HG03378 (cell line): Measurements from ENCODE around the gene ITGA1.

Experiments used
- ATAC-seq: cut with Tn5 transposase; IDR thresholded peaks from one replicate; pipeline ENCODE4 v1.9.1; 2021; ENCODE audit warnings: mild to moderate bottlenecking, moderate library complexity; ENCODE audit not compliant: unreplicated experiment

Gene ITGA1

DNA sequence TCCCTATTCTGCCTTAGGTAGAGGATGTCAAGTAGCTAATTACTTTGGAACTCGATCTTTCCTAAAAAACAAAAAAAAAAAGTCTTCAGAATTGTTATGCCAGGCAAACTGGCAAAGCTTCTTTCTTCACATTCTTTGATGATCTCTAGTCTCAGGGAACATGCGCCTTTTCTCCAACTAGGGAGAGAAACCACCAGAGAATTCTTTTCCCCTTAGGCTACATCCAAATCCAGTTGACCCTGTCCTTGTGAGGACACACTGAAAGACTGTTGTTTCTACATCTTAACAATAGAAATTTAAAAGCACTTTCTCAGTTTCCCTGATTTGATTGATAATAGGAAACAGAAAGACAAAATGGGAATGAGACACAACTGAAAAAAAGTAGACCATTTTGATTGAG lies 106.7 kb downstream of the ITGA1 start:
- ATAC-seq, result no peak

DNA sequence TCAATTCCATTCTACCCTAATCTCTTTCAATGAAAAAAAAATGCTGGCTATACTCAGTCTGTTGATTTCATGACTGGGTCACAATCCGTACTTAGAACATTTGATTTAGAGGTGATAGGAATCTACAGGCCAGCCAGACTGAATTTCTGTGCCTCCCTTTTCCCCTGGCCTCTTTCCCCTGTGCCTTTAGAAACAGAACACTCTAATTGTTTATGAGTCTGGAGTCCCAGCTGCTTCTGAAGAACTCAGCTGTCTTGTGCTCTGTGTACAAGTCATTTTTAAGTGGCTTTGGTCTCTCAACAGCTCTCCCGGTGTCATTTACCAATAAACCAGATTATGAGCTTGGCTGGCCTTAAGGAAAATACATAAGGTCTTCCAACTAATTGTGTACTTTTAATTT lies 107.4 kb downstream of the ITGA1 start:
- ATAC-seq, result no peak

DNA sequence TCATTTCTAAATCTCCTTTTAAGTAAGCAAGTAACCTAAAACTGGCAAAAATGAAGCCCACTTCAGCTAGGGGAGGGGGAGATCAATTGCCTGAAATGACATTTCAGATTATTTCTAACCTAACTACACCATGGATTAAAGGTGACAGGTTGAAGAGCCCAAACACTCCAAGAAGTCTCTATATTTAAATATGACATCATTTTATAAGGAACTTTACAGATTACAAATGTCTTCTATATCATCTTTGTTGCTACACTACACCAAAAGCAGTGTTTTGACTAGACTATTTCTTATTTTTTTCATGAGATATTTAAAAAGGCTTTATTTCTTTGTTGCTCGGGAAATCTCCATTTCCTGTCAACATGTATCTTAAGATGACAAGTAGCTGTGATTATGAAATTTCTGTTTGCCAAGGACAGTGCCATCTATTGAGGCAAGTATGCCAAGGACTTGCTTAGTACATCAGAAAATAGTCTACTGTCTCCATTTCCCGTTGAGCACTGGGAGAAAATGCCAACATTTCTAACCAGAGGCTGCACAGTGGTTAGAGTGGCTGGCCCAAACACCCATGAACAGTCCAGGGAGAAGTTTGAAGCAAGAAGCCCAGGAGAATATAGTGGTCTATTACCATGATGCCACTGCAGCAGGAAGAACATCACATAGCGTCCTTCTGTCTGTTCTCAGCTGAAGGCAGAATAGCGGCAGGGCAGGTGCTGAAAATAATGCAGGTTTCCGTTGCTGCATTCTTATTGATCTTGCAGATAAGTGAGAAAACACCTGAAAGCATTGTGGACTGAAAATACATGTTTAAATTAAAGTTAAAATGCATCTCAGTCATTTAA lies 108.1 kb downstream of the ITGA1 start:
- ATAC-seq, result no peak

DNA sequence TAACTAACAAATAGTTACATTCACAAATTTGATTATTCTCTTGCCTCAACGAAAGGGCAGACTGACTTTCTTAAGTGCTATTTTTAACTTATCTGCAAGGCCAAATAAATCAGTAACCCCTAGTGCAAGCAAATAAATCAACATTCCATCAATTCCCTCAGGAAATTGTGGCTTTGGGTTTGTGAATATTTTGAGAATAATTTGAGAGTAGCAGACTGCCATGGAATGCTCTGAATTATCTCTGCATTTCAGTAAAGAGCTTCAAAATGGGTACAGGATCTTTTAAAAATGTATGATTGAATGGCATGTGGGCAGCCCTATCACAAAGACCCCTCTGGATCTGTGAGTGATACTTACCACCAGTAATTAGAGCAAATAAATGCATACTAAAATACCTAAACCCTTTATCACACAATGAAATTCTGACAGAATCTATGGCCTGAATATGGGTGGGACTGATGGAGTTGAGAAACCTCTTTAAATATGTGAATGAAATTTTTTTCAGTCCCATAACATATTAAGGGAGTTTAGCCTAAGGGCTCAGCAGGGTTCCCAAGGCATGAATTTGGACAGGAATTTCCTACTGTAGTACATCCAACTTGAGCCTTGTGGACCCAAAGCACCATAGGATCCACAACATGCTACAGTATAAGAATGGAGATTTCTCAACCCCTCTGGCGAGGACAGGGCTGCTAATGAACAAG lies 109.0 kb downstream of the ITGA1 start:
- ATAC-seq, result no peak

DNA sequence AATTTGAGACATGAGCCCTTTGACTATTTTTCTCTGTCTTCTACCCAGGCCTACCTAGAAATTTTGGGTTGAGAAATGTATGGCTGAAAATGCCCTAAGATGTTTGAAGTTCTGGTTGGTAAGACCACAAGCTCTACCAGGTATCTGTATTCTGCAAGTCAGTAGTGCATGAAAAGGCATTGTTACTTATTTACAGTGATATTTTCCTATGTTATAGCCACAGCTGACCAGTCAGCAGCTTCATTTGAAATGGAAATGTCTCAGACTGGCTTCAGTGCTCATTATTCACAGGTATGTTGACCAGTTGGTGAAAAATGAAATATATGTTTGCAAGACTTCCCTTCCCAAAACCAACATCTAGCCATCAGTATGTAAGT lies 109.5 kb downstream of the ITGA1 start:
- ATAC-seq, result no peak

DNA sequence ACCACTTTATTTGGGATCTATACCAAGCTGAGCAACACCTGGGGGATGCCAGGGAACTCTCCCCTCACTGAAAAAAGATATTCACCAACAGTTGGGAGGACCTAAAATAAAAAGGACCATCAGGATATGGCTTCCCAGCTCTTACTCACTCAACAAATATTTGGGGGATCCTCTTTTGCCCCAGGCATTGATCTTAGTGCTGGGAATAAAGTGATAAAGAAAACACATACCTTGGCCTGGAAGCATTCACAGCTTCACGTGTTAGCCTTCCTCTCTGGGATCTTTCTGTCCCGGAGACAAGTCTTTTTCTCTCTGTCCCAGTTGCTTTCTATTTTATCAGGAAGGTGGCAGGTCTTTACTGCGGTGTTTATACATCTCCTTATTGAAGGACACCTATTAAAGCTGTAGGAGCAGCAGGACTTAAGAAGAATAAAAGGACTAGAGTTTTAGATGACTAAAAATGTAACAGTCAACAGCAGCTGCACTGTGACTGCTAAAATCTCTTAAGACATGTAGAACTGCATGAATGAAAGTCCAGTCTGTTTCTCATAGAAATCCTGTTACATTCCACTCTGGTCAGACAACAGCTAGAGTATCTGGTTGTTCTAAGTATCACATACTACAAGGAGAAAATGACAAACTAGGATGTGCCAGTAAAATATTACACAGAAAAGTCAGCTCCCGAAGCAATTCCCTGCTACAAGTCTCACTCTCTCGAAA lies 111.4 kb downstream of the ITGA1 start:
- no peak for ATAC-seq

DNA sequence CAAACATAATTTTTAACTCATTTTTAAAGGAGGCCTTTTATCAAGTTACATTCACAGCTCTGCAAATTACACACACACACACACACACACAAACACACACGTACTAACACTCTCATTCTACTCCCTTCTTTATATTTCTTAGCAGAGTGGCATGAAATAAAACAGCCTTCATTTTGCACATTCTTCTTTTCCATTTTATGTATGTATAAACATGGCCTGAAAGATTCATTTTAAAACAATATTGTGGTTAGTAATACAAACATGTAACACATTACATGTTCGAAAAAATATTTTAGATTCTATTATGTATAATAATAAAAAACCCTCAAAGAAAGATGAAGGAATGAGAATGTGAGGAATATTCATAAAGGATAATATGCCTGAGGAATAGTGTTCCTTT lies 115.4 kb downstream of the ITGA1 start:
- no peak for ATAC-seq

DNA sequence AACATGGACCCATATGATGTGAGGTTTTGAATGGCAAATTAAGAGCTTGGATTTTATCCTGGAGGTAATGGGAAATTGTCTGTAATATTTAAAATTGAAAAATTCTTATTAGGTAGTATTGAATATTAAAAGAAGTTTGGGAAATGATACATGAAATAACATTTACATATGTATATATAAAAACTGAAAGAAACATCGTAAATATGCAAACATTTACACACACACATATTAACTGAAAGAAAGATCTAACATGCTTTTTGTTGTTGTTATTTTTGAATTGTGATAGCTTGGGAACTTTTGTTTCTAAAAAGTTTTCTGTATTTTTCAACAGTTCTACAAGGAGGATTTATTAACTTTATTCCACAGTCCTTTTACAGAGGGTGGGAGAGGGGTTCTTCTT lies 118.6 kb downstream of the ITGA1 start:
- ATAC-seq, result no peak

DNA sequence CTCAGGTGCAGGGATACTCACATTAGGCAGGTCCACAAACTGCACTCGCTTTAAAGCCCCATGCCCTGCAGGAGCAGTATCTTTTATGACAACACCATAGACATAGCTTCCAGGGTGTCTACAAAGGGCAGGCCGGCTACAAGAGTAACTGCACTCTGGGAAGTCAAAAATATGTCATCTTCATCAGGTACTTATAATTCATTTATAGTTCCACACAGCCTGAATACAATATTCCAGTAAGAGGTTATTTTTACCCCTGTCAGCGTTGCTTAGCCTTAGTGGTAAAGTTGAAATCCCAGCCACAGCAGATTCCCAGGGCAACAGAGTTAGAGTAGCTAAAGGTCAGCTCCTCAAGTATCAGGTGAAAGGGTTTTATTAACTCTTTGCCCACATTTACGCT lies 119.1 kb downstream of the ITGA1 start:
- no peak for ATAC-seq

DNA sequence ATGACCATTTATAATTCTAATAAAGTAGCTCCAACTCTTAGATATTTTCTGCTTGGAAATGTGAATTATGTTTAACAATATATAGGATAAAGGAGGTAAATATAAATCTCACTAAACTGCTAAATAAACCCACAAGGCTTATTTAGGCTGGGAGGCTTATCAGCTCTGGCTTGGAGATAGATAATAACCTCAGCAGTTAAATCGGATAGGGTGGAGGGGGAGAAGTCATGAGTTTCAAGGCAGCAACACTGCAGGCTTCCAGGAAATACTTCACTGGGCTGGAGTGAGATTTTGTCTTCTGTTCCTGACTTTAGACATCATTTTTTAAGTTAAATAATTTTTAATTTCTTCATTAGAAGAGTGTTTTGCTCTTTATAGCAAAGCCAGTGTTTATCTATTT lies 121.5 kb downstream of the ITGA1 start:
- ATAC-seq, result no peak

DNA sequence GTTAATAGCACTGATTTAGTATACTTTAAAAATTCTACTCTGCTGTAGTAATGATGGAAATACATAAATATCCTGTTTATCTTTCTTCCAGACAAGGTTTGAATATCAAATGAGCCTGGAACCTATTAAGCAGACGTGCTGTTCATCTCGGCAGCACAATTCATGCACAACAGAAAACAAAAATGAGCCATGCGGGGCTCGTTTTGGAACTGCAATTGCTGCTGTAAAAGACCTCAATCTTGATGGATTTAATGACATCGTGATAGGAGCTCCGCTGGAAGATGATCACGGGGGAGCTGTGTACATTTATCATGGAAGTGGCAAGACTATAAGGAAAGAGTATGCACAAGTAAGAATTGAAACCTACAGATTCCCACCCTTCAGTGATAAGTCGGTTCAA lies 122.4 kb downstream of the ITGA1 start:
- ATAC-seq, result no peak

DNA sequence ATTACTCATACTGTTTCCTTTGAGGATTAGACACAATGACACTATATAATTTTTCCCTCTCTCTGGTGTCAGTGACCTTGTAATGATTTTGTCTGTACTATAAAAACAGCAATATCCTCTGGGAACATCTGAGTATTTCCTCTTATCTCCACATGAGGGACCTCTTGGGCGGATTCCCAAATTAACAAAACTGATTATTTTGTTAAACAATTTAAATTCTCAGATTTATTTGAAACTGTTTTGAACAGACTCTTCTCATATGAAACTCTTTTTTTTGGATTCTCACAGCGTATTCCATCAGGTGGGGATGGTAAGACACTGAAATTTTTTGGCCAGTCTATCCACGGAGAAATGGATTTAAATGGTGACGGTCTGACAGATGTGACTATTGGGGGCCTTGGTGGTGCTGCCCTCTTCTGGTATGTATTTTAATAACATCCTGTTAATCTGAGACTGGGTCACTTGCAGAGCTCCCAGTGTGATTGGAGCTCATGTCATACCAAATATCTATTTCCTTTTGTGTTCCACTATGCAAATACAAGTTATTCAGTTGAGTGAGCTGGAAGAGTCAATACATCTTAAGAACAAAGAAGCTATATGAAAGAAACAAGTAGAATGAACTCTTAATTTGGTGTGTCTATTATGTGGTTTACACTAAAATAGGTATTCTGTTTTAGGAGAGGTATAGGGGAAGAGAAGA lies 127.6 kb downstream of the ITGA1 start:
- ATAC-seq, result peak; percentile 99

DNA sequence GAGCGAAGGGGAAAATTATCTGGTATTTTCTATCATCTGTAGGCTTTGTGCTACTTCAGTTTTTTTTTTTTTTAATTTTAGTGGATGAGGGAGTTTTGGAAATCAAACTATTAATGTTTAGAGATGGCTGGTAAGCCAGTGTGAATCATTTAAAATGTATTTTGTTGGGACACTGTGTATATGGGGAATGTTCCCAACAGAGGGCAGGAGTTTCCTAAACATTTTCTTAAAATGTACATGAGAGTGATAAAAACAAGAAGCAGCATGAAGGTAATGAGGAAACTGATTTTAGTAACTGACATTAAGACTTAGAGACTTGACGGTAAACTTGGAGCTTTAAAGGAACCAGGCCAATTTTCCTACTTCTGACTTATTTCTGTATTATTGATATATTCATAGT lies 133.2 kb downstream of the ITGA1 start:
- no peak for ATAC-seq

DNA sequence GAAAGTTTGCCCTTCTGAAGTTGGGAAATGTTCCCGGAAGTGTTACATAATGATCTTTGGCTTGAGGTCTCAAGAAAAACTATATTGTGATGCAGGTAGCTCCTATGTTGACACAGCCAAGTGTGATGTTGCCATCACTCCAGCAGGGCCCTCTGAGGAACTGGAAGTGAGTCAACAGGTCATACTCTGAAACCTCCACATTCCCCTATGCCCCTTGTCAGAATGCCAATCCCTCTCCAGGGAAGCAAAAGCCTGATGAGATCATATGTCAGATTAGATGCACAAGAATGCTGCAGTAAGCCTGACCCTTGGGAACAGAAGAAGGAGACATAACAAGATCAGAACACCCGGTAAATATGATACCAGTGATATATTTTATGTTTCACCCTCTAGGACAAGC lies 134.7 kb downstream of the ITGA1 start:
- ATAC-seq, result no peak

DNA sequence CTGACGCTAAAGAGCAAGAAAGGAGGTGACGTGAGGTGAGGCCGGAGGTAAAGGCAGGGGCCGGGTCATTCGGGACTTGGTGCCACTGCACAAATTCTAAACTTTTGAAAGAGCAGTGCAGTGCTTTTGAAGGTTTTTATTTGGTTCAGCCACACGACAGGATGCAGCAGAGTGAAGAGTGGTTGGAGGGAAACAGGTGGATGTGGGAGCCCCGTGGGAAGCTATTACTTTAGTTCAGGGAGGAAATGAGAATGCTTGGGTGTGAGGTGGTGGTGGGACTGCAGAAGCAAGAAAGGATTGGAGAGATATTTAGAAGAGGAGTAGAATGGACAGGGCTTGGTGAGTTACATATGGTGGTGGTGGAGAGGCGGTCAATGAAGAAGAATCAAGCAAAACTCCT lies 136.7 kb downstream of the ITGA1 start:
- no peak for ATAC-seq

DNA sequence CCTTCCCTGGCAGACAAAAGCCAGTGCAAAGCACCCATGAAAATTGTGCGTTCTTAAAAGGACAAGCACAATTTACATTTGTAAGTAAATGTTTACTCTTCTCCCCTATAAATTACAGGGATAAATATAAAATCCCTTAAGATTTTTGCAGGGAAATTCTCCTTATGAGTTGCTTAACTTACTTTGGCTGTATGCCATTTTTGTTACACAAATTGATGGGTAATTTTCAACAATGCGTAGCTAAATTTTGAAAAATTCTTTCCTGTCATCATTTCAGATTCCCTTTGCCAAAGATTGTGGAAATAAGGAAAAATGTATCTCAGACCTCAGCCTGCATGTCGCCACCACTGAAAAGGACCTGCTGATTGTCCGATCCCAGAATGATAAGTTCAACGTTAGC lies 137.3 kb downstream of the ITGA1 start:
- no peak for ATAC-seq

DNA sequence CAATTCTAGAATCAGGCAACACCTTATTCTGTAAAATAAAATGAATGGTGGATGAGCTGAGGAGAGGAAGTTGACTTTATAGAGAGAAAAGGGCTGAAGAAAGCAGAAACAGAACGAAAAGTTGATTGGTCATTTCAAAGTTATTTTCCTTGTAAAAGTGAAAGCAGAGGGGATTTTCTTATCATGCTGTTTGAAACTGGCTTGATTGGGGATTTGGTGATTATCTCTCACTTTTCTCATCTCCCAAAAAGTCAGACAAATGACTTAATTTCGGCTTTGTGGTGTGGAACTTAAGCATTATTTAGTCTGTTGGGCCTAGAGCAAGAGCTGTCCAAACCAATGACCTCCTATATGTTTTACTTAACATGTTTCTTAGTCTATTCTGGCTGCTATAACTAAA lies 141.0 kb downstream of the ITGA1 start:
- ATAC-seq, result no peak

DNA sequence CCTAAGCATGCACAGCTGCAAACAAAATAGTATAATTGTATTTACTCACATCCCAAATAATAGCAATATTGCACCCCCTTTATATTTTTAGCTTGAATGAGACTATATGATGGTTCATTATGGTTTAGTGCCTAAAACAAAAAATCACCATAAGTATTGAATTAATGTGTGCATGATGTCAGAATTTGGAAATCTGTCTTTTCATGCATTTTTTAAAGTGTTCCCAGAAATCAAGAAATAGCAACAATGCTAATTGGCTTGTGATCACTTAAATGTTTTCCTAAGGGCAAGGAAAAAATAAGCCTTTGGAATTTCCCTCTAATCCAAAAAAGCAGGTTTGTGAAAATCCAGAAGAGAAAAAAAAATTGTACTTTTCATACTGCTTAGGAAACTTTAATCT lies 150.5 kb downstream of the ITGA1 start:
- no peak for ATAC-seq

DNA sequence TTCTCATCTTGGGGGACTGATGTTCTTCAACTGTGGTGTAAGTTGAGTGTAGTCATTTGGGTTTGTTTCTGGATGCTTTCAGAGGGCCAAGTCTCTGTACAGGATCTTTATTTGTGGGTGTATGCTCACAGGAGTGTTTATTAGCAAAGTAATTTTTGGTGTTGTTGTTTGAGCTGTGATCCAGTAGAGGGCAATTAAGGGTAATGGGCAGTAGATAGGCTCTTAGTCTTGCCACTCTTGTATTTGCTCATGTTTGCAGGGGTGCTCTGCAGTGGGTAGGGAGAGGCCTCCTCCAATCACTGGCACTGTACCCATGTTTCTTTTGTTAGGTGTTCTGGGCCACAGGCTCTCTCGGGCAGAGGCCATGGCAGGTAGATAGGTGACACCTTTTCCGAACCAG lies 155.6 kb downstream of the ITGA1 start:
- ATAC-seq, result peak; percentile 63

DNA sequence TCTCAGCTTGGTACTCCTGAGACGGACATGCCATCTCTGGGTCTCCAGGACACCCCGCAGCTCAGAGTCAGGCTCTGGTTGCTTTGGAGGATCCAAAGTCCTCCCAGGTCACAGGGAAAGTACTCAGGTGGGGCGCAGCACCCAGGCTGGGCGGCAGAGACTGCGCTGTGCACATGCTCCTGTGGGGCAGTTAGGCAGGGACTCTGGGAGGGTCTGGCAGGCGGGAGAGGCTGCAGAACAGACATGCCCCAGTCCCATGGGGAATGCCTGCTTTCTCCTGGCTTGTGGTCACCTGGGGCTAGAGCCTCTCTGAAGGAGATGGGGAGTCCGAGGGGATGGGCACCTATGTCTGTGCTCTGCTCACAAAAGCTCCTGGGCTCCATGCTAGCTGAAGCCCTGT lies 156.1 kb downstream of the ITGA1 start:
- no peak for ATAC-seq

DNA sequence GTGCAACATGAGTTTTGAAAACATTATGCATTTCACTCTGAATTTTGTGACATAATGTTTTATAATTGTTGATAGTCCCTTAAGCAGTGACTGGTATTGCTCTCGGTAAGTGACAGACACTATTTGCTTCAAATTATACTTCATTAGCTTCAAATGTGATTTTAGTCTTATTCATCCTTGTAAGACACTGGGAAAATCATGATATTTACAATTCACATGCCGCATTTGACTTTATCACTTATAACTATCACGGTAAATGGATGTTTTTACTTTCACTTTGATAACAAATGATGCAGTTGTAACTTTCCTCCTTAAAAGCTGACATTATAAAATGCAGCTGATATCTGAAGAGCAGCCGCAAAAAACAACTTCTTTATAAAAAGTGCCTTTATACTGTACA lies 157.3 kb downstream of the ITGA1 start:
- ATAC-seq, result no peak
